Astrocyte (in vitro differentiated cells and primary cell): ENCODE data around the gene OPCML. TPM values are rescaled to one million over a fixed set of nuclear protein-coding genes. Genes with fewer than 3 reads are reported as not detected.

Experiments used
- DNase-seq: peaks from one replicate; pipeline ENCODE4 v3.0.0-alpha.2; 2010; ENCODE audit warnings: low read depth
- FAIRE-seq: peaks from 2 replicates; lab custom pipeline; 2011; peaks lifted over from hg19 to GRCh38; lab: Jason Lieb, UNC
- H2AFZ ChIP-seq: 2 replicates; pipeline ENCODE4 v1.6.0; 2012; ENCODE audit warnings: low read depth, low read length, inconsistent platforms
- H3K27ac ChIP-seq: 2 replicates; pipeline ENCODE4 v1.5.1; 2011; ENCODE audit warnings: low read depth, low read length, inconsistent platforms
- H3K27me3 ChIP-seq: 2 replicates; pipeline ENCODE4 v1.6.0; 2011; ENCODE audit warnings: low read length, inconsistent platforms; ENCODE audit not compliant: insufficient read depth
- H3K36me3 ChIP-seq: 2 replicates; pipeline ENCODE4 v1.5.1; 2011; ENCODE audit warnings: low read length, inconsistent platforms; ENCODE audit not compliant: insufficient read depth
- H3K4me1 ChIP-seq: 2 replicates; pipeline ENCODE4 v1.5.1; 2011; ENCODE audit warnings: low read length, inconsistent platforms; ENCODE audit not compliant: insufficient read depth
- H3K4me2 ChIP-seq: 2 replicates; pipeline ENCODE4 v1.6.0; 2012; ENCODE audit warnings: low read length, inconsistent platforms
- H3K4me3 ChIP-seq: 2 replicates; pipeline ENCODE4 v1.5.1; 2011; ENCODE audit warnings: low read depth, mild to moderate bottlenecking, low read length, inconsistent platforms; ENCODE audit not compliant: insufficient read depth
- H3K79me2 ChIP-seq: 2 replicates; pipeline ENCODE4 v1.6.0; 2012; ENCODE audit warnings: mild to moderate bottlenecking, low read length, inconsistent platforms; ENCODE audit not compliant: insufficient read depth
- H3K9ac ChIP-seq: 2 replicates; pipeline ENCODE4 v1.6.0; 2012; ENCODE audit warnings: mild to moderate bottlenecking, low read length, inconsistent platforms
- H3K9me3 ChIP-seq: 2 replicates; pipeline ENCODE4 v1.5.1; 2012; ENCODE audit warnings: low read depth, mild to moderate bottlenecking, low read length, inconsistent platforms; ENCODE audit not compliant: insufficient read depth
- H4K20me1 ChIP-seq: 2 replicates; pipeline ENCODE4 v1.6.0; 2012; ENCODE audit warnings: low read length, inconsistent platforms; ENCODE audit not compliant: insufficient read depth
- H3K27ac Mint-ChIP-seq: one replicate; pipeline ENCODE4 v1.8.0; 2021; ENCODE audit warnings: mild to moderate bottlenecking, mixed read lengths; ENCODE audit not compliant: unreplicated experiment
- H3K27me3 Mint-ChIP-seq: one replicate; pipeline ENCODE4 v1.8.0; 2021; ENCODE audit warnings: low read depth, mixed read lengths; ENCODE audit not compliant: unreplicated experiment
- H3K36me3 Mint-ChIP-seq: one replicate; pipeline ENCODE4 v1.8.0; 2021; ENCODE audit warnings: low read depth, mixed read lengths; ENCODE audit not compliant: unreplicated experiment
- H3K4me1 Mint-ChIP-seq: one replicate; pipeline ENCODE4 v1.8.0; 2021; ENCODE audit warnings: low read depth, mixed read lengths; ENCODE audit not compliant: unreplicated experiment
- H3K4me3 Mint-ChIP-seq: one replicate; pipeline ENCODE4 v1.8.0; 2021; ENCODE audit warnings: mild to moderate bottlenecking, moderate library complexity, mixed read lengths; ENCODE audit not compliant: unreplicated experiment
- H3K9me3 Mint-ChIP-seq: one replicate; pipeline ENCODE4 v1.8.0; 2021; ENCODE audit warnings: mild to moderate bottlenecking, mixed read lengths; ENCODE audit not compliant: unreplicated experiment
- CTCF ChIP-seq: IDR thresholded peaks from 2 replicates; pipeline ENCODE4 v1.5.1; 2011; ENCODE audit warnings: low read depth, mild to moderate bottlenecking, inconsistent platforms, low read length, moderate library complexity; ENCODE audit not compliant: insufficient read depth
- EZH2 ChIP-seq: IDR thresholded peaks from 2 replicates; pipeline ENCODE4 v1.6.1; 2012; ENCODE audit warnings: mild to moderate bottlenecking, low read length, inconsistent platforms; ENCODE audit not compliant: insufficient read depth
- total RNA-seq: library from RNA; stranded (reverse); gene quantifications from 2 replicates; pipeline ENCODE4 v1.2.1, GENCODE V29; 2021

OPCML gene
- total RNA-seq, 1 donor from 2014 or later: 7.9 TPM

- H3K36me3 Mint-ChIP-seq: peaks cover 4% of the 10 kb centered on the region
- TF ChIP-seq EZH2 (no peak), CTCF (no peak)
- Histone ChIP-seq H4K20me1 (no peaks in the 10 kb centered on the region), H3K27me3 (no peaks in the 10 kb centered on the region), H3K9ac (no peak overlapping the region), H2AFZ (no peak overlapping the region), H3K4me1 (no peaks in the 10 kb centered on the region), H3K79me2 (no peaks in the 10 kb centered on the region), H3K9me3 (peaks cover 4% of the 10 kb centered on the region), H3K36me3 (no peaks in the 10 kb centered on the region), H3K4me3 (no peak overlapping the region), H3K4me2 (no peak overlapping the region), H3K27ac (no peak overlapping the region)
- H3K4me1 Mint-ChIP-seq: peaks cover 14% of the 10 kb centered on the region
- H3K27ac Mint-ChIP-seq: no peak overlapping the region
- no peak for FAIRE-seq
- no peaks in the 10 kb centered on the region for H3K27me3 Mint-ChIP-seq
- no peak overlapping the region for H3K4me3 Mint-ChIP-seq
- no peak for DNase-seq
- peaks cover 6% of the 10 kb centered on the region for H3K9me3 Mint-ChIP-seq
These were observed 681.1 kb downstream of the OPCML start for GRCh38 chr11:132851247-132851646.

DNA sequence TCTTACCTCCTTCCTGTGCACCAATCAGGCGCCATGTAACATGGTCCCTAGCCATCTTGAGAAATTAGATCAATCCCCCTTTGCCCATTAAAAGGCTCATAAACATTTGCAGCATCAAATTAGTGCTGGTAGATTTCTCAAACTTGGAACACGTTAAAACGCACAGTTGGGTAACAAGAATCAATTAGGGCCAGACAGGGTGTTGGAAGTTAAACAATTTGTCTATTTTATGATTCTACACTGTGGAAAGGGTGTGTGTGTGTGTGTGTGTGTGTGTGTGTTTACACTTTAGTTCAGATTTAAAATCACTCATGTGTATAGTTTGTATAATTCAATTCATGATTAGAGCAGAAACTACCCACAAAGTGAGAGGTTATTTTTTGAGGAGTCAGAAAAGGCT, 682.0 kb downstream of the OPCML start:
- no peak overlapping the region for H3K27ac ChIP-seq
- H3K9me3 Mint-ChIP-seq: peaks cover 4% of the 10 kb centered on the region
- no peak for TF ChIP-seq CTCF
- no peak for TF ChIP-seq EZH2
- no peak overlapping the region for H3K9ac ChIP-seq
- no peaks in the 10 kb centered on the region for H3K27me3 ChIP-seq
- DNase-seq (no peak), FAIRE-seq (peak; percentile 23)
- no peak overlapping the region for H3K27ac Mint-ChIP-seq
- no peaks in the 10 kb centered on the region for H3K27me3 Mint-ChIP-seq
- H3K4me1 Mint-ChIP-seq: peaks cover 21% of the 10 kb centered on the region
- peaks cover 4% of the 10 kb centered on the region for H3K36me3 Mint-ChIP-seq
- no peak overlapping the region for H3K4me3 ChIP-seq
- no peak overlapping the region for H3K4me3 Mint-ChIP-seq
- H3K79me2 ChIP-seq: no peaks in the 10 kb centered on the region
- peaks cover 3% of the 10 kb centered on the region for H3K9me3 ChIP-seq
- no peaks in the 10 kb centered on the region for H3K36me3 ChIP-seq
- H3K4me2 ChIP-seq: no peak overlapping the region
- H4K20me1 ChIP-seq: no peaks in the 10 kb centered on the region
- H3K4me1 ChIP-seq: peaks cover 5% of the 10 kb centered on the region
- no peak overlapping the region for H2AFZ ChIP-seq

DNA sequence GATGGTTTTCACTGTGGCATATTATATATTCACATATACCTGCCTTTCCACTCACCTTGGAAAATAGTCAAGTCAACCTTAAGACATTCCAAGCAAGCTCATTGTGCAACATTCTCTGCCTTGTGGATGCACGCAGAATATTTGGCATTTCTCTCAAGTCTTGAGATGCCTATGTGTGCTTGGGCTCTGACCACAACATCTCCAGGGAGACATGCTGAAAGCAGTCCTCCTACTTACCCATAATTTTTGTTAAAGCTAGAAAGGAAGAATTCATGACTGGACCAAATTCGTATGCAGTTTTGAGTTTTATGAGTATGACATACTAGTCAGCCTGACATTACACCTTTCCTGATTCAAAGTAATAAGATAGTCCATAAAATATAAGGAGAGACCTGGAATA, 684.0 kb downstream of the OPCML start:
- Mint-ChIP-seq H3K4me1 (peaks cover 36% of the 10 kb centered on the region), H3K27ac (no peak overlapping the region), H3K9me3 (no peaks in the 10 kb centered on the region), H3K4me3 (no peak overlapping the region), H3K36me3 (peaks cover 3% of the 10 kb centered on the region), H3K27me3 (no peaks in the 10 kb centered on the region)
- no peak overlapping the region for H2AFZ ChIP-seq
- H3K27me3 ChIP-seq: no peaks in the 10 kb centered on the region
- no peak overlapping the region for H3K4me3 ChIP-seq
- FAIRE-seq (peak; percentile 26), DNase-seq (peak; percentile 87)
- no peak overlapping the region for H3K9ac ChIP-seq
- no peaks in the 10 kb centered on the region for H3K36me3 ChIP-seq
- no peaks in the 10 kb centered on the region for H4K20me1 ChIP-seq
- no peaks in the 10 kb centered on the region for H3K79me2 ChIP-seq
- H3K27ac ChIP-seq: no peak overlapping the region
- peaks cover 12% of the 10 kb centered on the region for H3K4me1 ChIP-seq
- H3K4me2 ChIP-seq: no peak overlapping the region
- H3K9me3 ChIP-seq: no peaks in the 10 kb centered on the region
- TF ChIP-seq EZH2: no peak
- TF ChIP-seq CTCF: no peak
